NCI-H82 (cell line): ENCODE measurements around the gene GRWD1.
"Not testable (repeated sequence)": the region's sequence is repeated elsewhere in the genome, so short reads cannot be mapped to it uniquely, and the experiment has no call there.

ENCODE experiments used
- DNase-seq: peaks from one replicate; lab custom pipeline; 2025; lab: John Stamatoyannopoulos, UW

Gene GRWD1

GRCh38 chr19:48479686-48480085 lies 33.9 kb downstream of the GRWD1 start:
- DNase-seq: no peak

GRCh38 chr19:48480183-48480557 lies 34.4 kb downstream of the GRWD1 start:
- peak; percentile 39 for DNase-seq

GRCh38 chr19:48480558-48481500 lies 35.0 kb downstream of the GRWD1 start:
- DNase-seq: no peak

- peak; percentile 49 for DNase-seq
These were observed 36.3 kb downstream of the GRWD1 start for GRCh38 chr19:48481846-48482639.

DNA sequence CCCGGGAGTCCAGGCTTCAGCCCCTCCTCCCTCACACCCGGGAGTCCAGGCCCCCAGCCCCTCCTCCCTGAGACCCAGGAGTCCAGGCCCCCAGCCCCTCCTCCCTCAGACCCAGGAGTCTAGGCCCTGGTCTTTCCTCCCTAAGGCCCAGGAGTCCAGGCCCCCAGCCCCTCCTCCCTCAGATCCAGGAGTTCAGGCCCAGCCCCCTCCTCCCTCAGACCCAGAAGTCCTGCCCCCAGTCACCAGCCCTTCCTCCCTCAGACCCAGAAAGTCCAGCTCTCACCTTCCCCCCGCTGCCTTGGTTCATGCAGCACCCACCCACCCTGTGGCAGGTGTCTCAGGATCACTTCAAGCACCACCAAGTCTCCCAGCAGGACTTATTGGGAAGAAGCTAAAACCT lies 37.5 kb downstream of the GRWD1 start:
- peak; percentile 36 for DNase-seq

DNA sequence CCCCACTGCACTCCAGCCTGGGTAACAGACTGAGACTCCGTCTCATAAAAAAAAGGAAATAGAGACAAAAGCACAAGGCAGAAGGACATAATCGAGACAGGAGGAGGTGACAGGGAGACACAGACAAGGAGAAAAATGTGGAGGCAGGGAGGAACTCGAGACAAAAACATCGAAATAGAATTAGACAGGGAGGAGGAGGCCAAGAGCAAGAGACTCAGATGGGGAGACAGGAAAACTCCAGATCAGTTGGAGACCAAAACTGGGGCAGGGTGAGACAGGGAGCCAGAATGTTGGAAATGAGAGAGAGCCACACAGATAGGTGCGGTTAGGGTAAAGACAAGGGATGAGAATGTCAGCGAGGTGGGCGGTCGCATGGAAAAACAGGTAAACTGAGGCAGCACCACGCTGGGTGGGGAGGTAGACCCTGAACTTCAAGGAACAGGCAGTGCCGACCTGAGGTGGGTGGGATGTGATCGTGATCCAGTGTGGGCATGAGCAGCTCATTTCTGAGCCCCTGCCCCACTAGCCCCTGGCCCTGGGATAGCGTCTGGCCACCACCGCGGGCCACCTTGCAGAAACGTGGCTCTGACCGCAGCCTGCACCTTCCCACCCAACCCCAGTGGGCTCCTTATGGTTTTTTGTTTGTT lies 38.6 kb downstream of the GRWD1 start:
- no peak for DNase-seq

DNA sequence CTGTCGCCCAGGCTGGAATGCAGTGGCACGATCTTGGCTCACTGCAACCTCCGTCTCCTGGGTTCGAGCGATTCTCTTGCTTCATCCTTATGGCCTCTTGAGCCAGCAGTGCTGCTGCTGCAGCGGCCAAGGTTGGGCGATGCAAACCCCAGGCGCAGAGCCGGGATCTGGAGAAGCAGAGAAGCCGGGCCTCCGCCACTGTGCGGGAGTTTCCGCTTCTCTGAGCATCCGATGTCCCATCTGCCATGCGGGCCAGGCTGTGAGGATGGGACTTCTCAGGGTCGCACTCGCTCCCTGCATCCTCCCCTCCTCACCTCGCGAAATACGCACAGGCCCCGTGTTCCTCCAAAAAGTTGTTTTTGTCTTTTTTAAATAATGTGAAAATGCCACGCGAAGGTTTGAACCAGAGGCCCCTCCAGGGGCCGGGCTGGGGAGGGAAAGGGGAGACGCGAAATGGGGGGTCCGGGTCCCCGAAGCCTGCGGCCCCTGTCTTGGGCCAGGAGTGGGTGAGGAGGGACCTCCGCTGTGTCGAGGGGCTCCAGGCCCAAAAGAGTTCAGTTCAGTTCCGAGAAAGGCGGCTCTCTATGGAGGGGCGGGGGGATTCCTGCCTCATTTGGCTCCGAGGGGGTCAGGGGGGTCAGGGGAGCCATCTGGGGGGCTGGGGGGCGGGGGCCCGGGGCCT lies 39.3 kb downstream of the GRWD1 start:
- DNase-seq: peak; percentile 30

DNA sequence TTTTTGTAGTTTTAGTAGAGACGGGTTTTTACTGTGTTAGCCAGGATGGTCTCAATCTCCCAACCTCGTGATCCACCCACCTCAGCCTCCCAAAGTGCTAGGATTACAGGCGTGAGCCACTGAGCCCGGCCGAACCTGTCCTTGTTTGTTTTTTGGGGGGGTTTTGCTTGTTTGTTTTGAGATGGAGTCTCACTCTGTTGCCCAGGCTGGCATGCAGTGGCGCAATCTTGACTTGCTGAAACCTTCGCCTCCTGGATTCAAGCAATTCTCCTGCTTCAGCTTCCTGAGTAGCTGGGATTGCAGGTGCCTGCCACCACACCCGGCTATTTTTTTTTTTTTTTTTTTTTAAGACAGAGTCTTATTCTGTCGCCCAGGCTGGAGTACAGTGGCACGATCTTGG lies 40.9 kb downstream of the GRWD1 start:
- not testable (repeated sequence) for DNase-seq

- DNase-seq: no peak
These were observed 41.8 kb downstream of the GRWD1 start for GRCh38 chr19:48487544-48487943.

- no peak for DNase-seq
These were observed 42.2 kb downstream of the GRWD1 start for GRCh38 chr19:48487948-48488347.

GRCh38 chr19:48488478-48488877 lies 42.7 kb downstream of the GRWD1 start:
- DNase-seq: not testable (repeated sequence)

GRCh38 chr19:48489608-48490216 lies 43.9 kb downstream of the GRWD1 start:
- DNase-seq: peak; percentile 79

GRCh38 chr19:48490981-48491792 lies 45.4 kb downstream of the GRWD1 start:
- DNase-seq: peak; percentile 80

DNA sequence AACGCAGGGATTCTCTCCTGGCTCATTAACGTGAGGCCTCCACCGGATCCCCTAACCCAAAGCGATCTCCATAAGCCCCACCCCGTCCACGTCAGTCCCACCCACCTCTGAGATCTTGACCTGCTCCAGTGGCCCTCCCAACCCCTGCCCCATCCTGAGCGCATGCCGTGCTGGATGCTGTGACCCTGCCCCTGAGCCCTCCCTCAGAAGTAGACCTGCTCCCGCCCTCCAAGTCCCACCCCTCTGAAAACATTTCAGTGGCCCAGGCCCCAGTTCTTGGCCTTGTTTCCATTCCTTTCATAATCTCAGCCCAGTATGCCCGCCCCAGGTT lies 46.0 kb downstream of the GRWD1 start:
- DNase-seq: peak; percentile 46

DNA sequence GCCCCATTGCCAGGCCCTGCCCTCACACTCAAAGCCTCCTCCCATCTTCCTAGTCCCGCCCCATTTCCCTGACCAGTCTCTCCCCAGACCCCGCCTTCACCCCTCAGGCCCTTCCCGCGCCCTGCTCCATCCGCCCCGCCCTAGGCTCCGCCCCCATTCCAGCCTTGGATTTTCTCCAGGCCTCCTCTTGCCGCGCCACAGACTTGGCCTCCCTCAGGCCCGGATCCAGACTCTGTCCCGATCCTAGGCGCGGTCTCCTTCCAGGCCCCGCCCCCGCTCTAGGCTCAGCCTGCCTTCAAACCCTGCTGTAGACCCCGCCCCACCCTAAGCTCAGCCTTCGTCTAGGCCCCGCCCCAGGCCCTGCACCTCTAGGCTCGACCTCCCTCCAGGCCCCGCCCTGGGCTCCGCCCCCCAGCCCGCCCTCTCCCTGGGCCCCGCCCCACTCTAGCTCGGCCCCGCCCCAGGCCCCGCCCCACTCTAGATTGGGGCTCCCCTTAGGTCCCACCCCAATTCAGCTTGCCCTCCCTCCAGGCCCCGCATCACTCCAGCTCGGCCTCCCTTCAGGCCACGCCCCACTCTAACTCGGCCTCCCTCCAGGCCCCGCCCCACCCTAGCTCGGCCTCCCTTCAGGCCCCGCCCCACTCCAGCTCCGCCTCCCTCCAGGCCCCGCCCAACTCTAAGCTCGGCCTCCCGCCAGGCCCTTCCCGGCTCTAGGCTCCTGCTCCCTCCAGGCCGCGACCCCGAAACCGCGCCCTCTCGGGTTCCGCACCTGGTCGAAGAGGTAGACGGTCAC lies 47.3 kb downstream of the GRWD1 start:
- peak; percentile 100 for DNase-seq

DNA sequence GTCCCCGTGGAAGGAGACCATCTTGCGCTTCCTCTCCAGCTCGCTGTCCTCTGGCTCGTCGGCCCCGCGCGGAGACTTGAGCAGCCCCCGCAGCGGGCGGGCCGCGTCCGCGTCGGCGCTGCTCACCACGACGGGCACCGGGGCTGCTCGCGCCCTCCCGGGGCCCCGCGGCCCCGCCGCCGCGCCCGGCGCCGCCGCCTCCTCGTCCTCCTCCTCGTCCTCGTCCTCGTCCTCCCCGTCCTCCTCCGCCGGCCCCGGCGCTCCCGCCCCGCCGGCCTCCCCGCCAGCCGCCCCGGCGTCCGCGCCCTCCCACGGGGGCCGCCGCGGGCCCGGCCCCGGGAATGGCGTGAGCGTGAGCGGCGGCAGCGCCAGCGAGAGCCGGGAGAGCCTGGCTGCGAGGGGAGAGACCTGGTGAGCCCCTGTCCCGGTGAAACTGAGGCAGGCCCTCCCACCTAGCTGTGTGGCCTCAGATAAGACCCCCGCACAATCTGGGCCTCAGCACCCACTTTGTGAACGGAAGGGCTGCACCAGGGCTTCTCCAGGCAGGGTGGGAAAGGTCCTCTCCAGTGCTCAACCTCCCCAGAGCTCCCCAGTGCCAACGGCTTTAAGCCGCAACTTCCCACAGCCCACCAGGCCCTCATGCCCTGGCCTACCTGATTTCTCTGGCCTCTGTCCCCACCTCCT lies 48.1 kb downstream of the GRWD1 start:
- DNase-seq: no peak

DNA sequence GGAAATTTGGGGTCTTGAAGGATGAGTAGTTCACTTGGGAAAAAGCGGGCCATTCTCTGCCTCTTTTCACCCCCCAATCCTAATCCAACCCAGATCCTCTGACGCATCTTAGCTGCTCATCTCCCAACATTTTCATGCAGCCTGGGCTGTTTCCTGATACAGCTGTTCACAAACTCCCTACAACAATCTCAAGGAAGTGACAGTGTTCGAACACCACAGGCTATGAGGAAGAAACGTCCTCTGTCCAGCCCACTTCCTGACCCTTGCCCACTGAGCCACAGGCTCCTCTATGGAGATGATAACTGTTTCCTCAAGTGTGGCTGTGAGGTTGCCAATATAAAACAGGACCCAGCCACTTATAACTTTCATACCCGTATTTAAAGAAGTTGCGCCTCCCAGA lies 49.6 kb downstream of the GRWD1 start:
- no peak for DNase-seq

- DNase-seq: no peak
These were observed 51.4 kb downstream of the GRWD1 start for GRCh38 chr19:48496959-48497727.
